HG02973 (cell line): ENCODE data around the gene AMMECR1.
A peak's percentile ranks its signal among the peaks of the same experiment; 100 is the strongest.

Experiments
- ATAC-seq: cut with Tn5 transposase; IDR thresholded peaks from one replicate; pipeline ENCODE4 v1.9.1; 2021; ENCODE audit warnings: moderate library complexity; ENCODE audit not compliant: unreplicated experiment

AMMECR1 gene

GRCh38 chrX:110311437-110312230 lies 6.3 kb downstream of the AMMECR1 start:
- ATAC-seq: no peak

- peak; percentile 89 for ATAC-seq
Measured at GRCh38 chrX:110310896-110311295, 7.0 kb downstream of the AMMECR1 start.

GRCh38 chrX:110310000-110310790 lies 7.7 kb downstream of the AMMECR1 start:
- ATAC-seq: no peak

GRCh38 chrX:110308220-110308619 lies 9.7 kb downstream of the AMMECR1 start:
- no peak for ATAC-seq

- no peak for ATAC-seq
Measured at GRCh38 chrX:110304884-110305283, 13.0 kb downstream of the AMMECR1 start.

- ATAC-seq: no peak
Measured at GRCh38 chrX:110304371-110304770, 13.5 kb downstream of the AMMECR1 start.

GRCh38 chrX:110302975-110303374 lies 14.9 kb downstream of the AMMECR1 start:
- no peak for ATAC-seq

- no peak for ATAC-seq
Measured at GRCh38 chrX:110301194-110301593, 16.7 kb downstream of the AMMECR1 start.

GRCh38 chrX:110294087-110294486 lies 23.8 kb downstream of the AMMECR1 start:
- ATAC-seq: no peak

GRCh38 chrX:110293658-110294057 lies 24.2 kb downstream of the AMMECR1 start:
- no peak for ATAC-seq

- ATAC-seq: no peak
Measured at GRCh38 chrX:110287605-110288004, 30.3 kb downstream of the AMMECR1 start.

GRCh38 chrX:110286106-110286505 lies 31.8 kb downstream of the AMMECR1 start:
- ATAC-seq: peak; percentile 54

GRCh38 chrX:110284159-110284558 lies 33.7 kb downstream of the AMMECR1 start:
- ATAC-seq: no peak

- ATAC-seq: no peak
Measured at GRCh38 chrX:110282922-110283321, 35.0 kb downstream of the AMMECR1 start.

GRCh38 chrX:110281377-110281776 lies 36.5 kb downstream of the AMMECR1 start:
- ATAC-seq: no peak

- no peak for ATAC-seq
Measured at GRCh38 chrX:110280954-110281353, 36.9 kb downstream of the AMMECR1 start.

- ATAC-seq: no peak
Measured at GRCh38 chrX:110277609-110278008, 40.3 kb downstream of the AMMECR1 start.

GRCh38 chrX:110276778-110277177 lies 41.1 kb downstream of the AMMECR1 start:
- ATAC-seq: peak; percentile 89

GRCh38 chrX:110268886-110269285 lies 49.0 kb downstream of the AMMECR1 start:
- ATAC-seq: no peak

- ATAC-seq: no peak
Measured at GRCh38 chrX:110268395-110268794, 49.5 kb downstream of the AMMECR1 start.

- ATAC-seq: no peak
Measured at GRCh38 chrX:110267874-110268273, 50.0 kb downstream of the AMMECR1 start.

GRCh38 chrX:110265661-110266060 lies 52.2 kb downstream of the AMMECR1 start:
- no peak for ATAC-seq
